SK-N-SH treated with all-trans-retinoic acid at 6 μM for 48 hours (cell line): Measurements from ENCODE around the gene DOCK9.
"Not testable (repeated sequence)": the region's sequence is repeated elsewhere in the genome, so short reads cannot be mapped to it uniquely, and the experiment has no call there.

Experiments used
- ATAC-seq: fragments of 200-7000 bp; cut with Tn5 transposase; 3 replicates; pipeline ENCODE4 v1.9.1; 2020; ENCODE audit warnings: mild to moderate bottlenecking, moderate library complexity
- ARNTL ChIP-seq: fragments of 450-650 bp; formaldehyde crosslinking; IDR thresholded peaks from 2 replicates; pipeline ENCODE4 v1.5.0; 2020; ENCODE audit warnings: low read depth, mild to moderate bottlenecking, moderate library complexity, borderline replicate concordance
- BACH2 ChIP-seq: fragments of 250-450 bp; sonication (Bioruptor Pico); IDR thresholded peaks from 2 replicates; pipeline ENCODE4 v1.9.0; 2021; ENCODE audit warnings: mild to moderate bottlenecking, borderline replicate concordance
- CSDC2 ChIP-seq: fragments of 250-450 bp; sonication (Bioruptor Pico); IDR thresholded peaks from 2 replicates; pipeline ENCODE4 v1.5.0; 2020; ENCODE audit warnings: mild to moderate bottlenecking, moderate library complexity
- ESRRG ChIP-seq: fragments of 250-450 bp; sonication (Bioruptor Pico); IDR thresholded peaks from 2 replicates; pipeline ENCODE4 v1.6.1; 2021; ENCODE audit warnings: mild to moderate bottlenecking
- ISL1 ChIP-seq: fragments of 250-450 bp; sonication (Bioruptor Pico); IDR thresholded peaks from 2 replicates; pipeline ENCODE4 v2.1.2; 2022; ENCODE audit warnings: mild to moderate bottlenecking, moderate library complexity
- PPARA ChIP-seq: fragments of 250-450 bp; sonication (Bioruptor Pico); IDR thresholded peaks from 2 replicates; pipeline ENCODE4 v1.5.0; 2020; ENCODE audit warnings: mild to moderate bottlenecking, borderline replicate concordance
- RARB ChIP-seq: fragments of 250-450 bp; sonication (Bioruptor Pico); IDR thresholded peaks from 2 replicates; pipeline ENCODE4 v1.8.0; 2021; ENCODE audit warnings: mild to moderate bottlenecking, moderate library complexity
- SNAI2 ChIP-seq: fragments of 250-450 bp; sonication (Bioruptor Pico); IDR thresholded peaks from 2 replicates; pipeline ENCODE4 v1.5.0; 2020; ENCODE audit warnings: mild to moderate bottlenecking, moderate library complexity
- TCF4 ChIP-seq: fragments of 250-450 bp; sonication (Bioruptor Pico); IDR thresholded peaks from 2 replicates; pipeline ENCODE4 v1.8.0; 2021; ENCODE audit warnings: mild to moderate bottlenecking, moderate library complexity, borderline replicate concordance
- TOX ChIP-seq: fragments of 250-450 bp; sonication (Bioruptor Pico); IDR thresholded peaks from 2 replicates; pipeline ENCODE4 v1.8.0; 2021; ENCODE audit warnings: mild to moderate bottlenecking, moderate library complexity, borderline replicate concordance
- ZC3H10 ChIP-seq: fragments of 250-450 bp; sonication (Bioruptor Pico); IDR thresholded peaks from 2 replicates; pipeline ENCODE4 v1.5.1; 2021; ENCODE audit warnings: mild to moderate bottlenecking, moderate library complexity
- ZFP3 ChIP-seq: fragments of 250-450 bp; sonication (Bioruptor Pico); IDR thresholded peaks from 2 replicates; pipeline ENCODE4 v1.5.0; 2020; ENCODE audit warnings: mild to moderate bottlenecking, moderate library complexity
- ZFP30 ChIP-seq: fragments of 450-650 bp; formaldehyde crosslinking; IDR thresholded peaks from 2 replicates; pipeline ENCODE4 v1.5.0; 2022; ENCODE audit warnings: mild to moderate bottlenecking, moderate library complexity
- ZNF565 ChIP-seq: fragments of 450-650 bp; formaldehyde crosslinking; conservative IDR thresholded peaks from 2 replicates; pipeline ENCODE4 v1.5.0; 2020; ENCODE audit warnings: low read depth, mild to moderate bottlenecking, moderate library complexity
- ZNF70 ChIP-seq: fragments of 450-650 bp; formaldehyde crosslinking; IDR thresholded peaks from 2 replicates; pipeline ENCODE4 v1.5.0; 2020; ENCODE audit warnings: mild to moderate bottlenecking, moderate library complexity
- ZNF8 ChIP-seq: fragments of 450-650 bp; formaldehyde crosslinking; IDR thresholded peaks from 2 replicates; pipeline ENCODE4 v1.5.0; 2020; ENCODE audit warnings: mild to moderate bottlenecking, moderate library complexity
- TF ChIP-seq, protein P1 (sequence below): fragments of 250-450 bp; sonication (Bioruptor Pico); IDR thresholded peaks from 2 replicates; pipeline ENCODE4 v1.5.0; 2020; ENCODE audit warnings: mild to moderate bottlenecking, moderate library complexity
- TF ChIP-seq, protein P2 (sequence below): fragments of 250-450 bp; sonication (Bioruptor Pico); IDR thresholded peaks from 2 replicates; pipeline ENCODE4 v1.5.1; 2021; ENCODE audit warnings: mild to moderate bottlenecking, moderate library complexity
- TF ChIP-seq, protein P3 (sequence below): fragments of 250-450 bp; sonication (Bioruptor Pico); IDR thresholded peaks from 2 replicates; pipeline ENCODE4 v1.8.0; 2020; ENCODE audit warnings: mild to moderate bottlenecking, moderate library complexity, borderline replicate concordance

Gene DOCK9

DNA sequence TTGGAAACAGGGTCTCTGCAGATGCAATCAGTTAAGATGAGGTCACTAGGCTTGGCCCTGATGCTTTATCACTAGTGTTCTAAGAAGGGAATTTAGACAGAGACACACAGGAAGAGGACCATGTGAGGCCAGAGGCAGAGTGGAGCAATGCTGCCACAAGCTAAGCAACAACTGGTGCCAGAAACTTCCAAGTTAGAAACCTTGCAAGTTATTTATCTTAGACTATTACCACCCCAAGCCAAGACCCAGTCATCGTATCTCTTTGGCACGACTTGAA is 81.1 kb downstream of the DOCK9 start (continued):
- no peak for TF ChIP-seq CSDC2 (CRISPR knock-in tag)
- TF ChIP-seq, protein P1, sequence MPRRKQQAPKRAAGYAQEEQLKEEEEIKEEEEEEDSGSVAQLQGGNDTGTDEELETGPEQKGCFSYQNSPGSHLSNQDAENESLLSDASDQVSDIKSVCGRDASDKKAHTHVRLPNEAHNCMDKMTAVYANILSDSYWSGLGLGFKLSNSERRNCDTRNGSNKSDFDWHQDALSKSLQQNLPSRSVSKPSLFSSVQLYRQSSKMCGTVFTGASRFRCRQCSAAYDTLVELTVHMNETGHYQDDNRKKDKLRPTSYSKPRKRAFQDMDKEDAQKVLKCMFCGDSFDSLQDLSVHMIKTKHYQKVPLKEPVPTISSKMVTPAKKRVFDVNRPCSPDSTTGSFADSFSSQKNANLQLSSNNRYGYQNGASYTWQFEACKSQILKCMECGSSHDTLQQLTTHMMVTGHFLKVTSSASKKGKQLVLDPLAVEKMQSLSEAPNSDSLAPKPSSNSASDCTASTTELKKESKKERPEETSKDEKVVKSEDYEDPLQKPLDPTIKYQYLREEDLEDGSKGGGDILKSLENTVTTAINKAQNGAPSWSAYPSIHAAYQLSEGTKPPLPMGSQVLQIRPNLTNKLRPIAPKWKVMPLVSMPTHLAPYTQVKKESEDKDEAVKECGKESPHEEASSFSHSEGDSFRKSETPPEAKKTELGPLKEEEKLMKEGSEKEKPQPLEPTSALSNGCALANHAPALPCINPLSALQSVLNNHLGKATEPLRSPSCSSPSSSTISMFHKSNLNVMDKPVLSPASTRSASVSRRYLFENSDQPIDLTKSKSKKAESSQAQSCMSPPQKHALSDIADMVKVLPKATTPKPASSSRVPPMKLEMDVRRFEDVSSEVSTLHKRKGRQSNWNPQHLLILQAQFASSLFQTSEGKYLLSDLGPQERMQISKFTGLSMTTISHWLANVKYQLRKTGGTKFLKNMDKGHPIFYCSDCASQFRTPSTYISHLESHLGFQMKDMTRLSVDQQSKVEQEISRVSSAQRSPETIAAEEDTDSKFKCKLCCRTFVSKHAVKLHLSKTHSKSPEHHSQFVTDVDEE (CRISPR knock-in tag) = no peak

- ATAC-seq = no peak
- TF ChIP-seq, protein P2, sequence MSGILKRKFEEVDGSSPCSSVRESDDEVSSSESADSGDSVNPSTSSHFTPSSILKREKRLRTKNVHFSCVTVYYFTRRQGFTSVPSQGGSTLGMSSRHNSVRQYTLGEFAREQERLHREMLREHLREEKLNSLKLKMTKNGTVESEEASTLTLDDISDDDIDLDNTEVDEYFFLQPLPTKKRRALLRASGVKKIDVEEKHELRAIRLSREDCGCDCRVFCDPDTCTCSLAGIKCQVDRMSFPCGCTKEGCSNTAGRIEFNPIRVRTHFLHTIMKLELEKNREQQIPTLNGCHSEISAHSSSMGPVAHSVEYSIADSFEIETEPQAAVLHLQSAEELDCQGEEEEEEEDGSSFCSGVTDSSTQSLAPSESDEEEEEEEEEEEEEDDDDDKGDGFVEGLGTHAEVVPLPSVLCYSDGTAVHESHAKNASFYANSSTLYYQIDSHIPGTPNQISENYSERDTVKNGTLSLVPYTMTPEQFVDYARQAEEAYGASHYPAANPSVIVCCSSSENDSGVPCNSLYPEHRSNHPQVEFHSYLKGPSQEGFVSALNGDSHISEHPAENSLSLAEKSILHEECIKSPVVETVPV (CRISPR knock-in tag) = no peak
- TF ChIP-seq RARB = no peak
- TF ChIP-seq, protein P3, sequence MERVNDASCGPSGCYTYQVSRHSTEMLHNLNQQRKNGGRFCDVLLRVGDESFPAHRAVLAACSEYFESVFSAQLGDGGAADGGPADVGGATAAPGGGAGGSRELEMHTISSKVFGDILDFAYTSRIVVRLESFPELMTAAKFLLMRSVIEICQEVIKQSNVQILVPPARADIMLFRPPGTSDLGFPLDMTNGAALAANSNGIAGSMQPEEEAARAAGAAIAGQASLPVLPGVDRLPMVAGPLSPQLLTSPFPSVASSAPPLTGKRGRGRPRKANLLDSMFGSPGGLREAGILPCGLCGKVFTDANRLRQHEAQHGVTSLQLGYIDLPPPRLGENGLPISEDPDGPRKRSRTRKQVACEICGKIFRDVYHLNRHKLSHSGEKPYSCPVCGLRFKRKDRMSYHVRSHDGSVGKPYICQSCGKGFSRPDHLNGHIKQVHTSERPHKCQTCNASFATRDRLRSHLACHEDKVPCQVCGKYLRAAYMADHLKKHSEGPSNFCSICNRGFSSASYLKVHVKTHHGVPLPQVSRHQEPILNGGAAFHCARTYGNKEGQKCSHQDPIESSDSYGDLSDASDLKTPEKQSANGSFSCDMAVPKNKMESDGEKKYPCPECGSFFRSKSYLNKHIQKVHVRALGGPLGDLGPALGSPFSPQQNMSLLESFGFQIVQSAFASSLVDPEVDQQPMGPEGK = no peak
- TF ChIP-seq BACH2 (CRISPR knock-in tag) = no peak
- no peak for TF ChIP-seq TCF4
- no peak for TF ChIP-seq PPARA (CRISPR knock-in tag)
- no peak for TF ChIP-seq SNAI2
- TF ChIP-seq, all 23 proteins: peak for 0
These were observed 81.6 kb downstream of the DOCK9 start for GRCh38 chr13:98896083-98896867.

DNA sequence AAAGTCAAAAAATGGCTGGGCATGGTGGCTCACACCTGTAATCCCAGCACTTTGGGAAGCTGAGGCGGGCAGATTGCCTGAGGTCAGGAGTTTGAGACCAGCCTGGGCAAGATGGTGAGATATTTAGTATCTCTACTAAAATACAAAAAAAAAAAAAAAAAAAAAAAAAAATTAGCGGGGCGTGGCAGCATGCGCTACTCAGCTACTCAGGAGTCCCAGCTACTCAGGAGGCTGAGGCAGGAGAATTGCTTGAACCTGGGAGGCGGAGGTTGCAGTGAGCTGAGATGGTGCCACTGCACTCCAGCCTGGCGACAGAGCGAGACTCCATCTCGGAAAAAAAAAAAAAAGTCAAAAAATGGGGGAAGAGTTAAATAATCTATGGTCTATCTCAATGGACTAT is 83.0 kb downstream of the DOCK9 start:
- not testable (repeated sequence) for ATAC-seq

- TF ChIP-seq, protein P1 (CRISPR knock-in tag) = no peak
- TF ChIP-seq SNAI2 (no peak), ARNTL (CRISPR knock-in tag) (no peak), TOX (CRISPR knock-in tag) (no peak), ZNF70 (CRISPR knock-in tag) (no peak), ZNF565 (no peak), PPARA (CRISPR knock-in tag) (no peak), ZFP3 (no peak), RARB (no peak), CSDC2 (CRISPR knock-in tag) (no peak), TCF4 (no peak), ISL1 (CRISPR knock-in tag) (no peak), BACH2 (CRISPR knock-in tag) (no peak), ZFP30 (CRISPR knock-in tag) (no peak), ZNF8 (CRISPR knock-in tag) (no peak), ESRRG (no peak), ZC3H10 (CRISPR knock-in tag) (no peak)
- TF ChIP-seq, protein P2 (CRISPR knock-in tag) = no peak
- TF ChIP-seq, protein P3 = no peak
- TF ChIP-seq, all 23 proteins: peak for 0
- ATAC-seq = no peak
These were observed 84.5 kb downstream of the DOCK9 start for GRCh38 chr13:98893371-98893770.
